Measurements from ENCODE around the gene HNRNPDL. TPM values are rescaled to one million over a fixed set of nuclear protein-coding genes. Genes with fewer than 3 reads are reported as not detected.

Gene HNRNPDL
- total RNA-seq, 1 experiment from 2014 or later: 346 TPM

DNA sequence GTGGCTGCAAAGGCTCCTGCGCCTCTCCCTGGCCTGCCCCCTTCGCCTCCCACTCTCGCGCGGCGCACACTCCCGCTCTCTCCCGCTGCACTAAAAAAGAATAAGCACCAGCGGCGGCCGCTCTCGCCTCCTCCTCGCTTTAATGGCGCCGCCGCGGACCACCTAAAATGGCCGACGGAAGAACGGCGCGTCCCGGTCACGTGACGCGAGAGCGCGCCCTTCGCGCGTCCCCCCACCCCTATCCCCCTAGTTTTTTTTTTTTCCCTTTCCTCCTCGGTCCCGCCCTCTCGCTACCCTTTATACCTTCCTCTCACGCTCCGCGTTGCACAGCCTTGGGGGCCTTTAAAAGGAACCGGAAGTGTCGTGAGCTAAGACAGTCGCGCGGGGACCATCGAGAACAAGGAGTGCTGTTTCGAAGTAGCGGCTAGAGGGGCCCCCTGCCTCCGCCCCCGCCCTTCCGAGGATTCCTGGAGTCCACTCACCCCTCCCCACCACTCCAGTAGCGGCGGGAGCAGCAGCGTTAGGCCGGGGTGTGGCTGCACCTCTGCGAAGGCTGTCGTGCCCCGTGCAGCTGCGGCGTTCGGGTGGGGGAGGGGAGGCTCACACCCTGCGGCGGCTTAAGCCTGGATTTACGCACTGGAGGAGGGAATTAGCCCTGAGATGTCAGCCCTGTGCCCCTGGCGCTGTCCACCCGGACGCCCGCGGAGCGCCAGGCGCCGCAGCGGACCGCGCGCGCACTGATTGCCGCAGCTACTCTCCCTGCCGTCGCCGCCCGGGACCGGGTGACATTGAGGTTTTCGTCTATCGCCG, 56.2 kb downstream of the HNRNPDL start, which contains the start of gene HNRNPD (continued):
- no peak for TF ChIP-seq NR1H2 (CRISPR knock-in tag; IDR thresholded peaks at IDR 0.05)
- 0 out of 2 replicates have a peak, but pooled peaks have one; percentile 12 for TF ChIP-seq NFE2L1 (CRISPR knock-in tag; IDR thresholded peaks at IDR 0.05)
- TF ChIP-seq, protein P1, sequence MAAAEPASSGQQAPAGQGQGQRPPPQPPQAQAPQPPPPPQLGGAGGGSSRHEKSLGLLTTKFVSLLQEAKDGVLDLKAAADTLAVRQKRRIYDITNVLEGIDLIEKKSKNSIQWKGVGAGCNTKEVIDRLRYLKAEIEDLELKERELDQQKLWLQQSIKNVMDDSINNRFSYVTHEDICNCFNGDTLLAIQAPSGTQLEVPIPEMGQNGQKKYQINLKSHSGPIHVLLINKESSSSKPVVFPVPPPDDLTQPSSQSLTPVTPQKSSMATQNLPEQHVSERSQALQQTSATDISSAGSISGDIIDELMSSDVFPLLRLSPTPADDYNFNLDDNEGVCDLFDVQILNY (CRISPR knock-in tag; IDR thresholded peaks at IDR 0.05): peak; percentile 95
- TF ChIP-seq NFATC4 (CRISPR knock-in tag; IDR thresholded peaks at IDR 0.05): no peak
- TF ChIP-seq, protein P2, sequence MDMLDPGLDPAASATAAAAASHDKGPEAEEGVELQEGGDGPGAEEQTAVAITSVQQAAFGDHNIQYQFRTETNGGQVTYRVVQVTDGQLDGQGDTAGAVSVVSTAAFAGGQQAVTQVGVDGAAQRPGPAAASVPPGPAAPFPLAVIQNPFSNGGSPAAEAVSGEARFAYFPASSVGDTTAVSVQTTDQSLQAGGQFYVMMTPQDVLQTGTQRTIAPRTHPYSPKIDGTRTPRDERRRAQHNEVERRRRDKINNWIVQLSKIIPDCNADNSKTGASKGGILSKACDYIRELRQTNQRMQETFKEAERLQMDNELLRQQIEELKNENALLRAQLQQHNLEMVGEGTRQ (CRISPR knock-in tag; IDR thresholded peaks at IDR 0.05): peak; percentile 97
- TF ChIP-seq EMX1 (CRISPR knock-in tag; IDR thresholded peaks at IDR 0.05): no peak
- no peak for TF ChIP-seq OVOL2 (CRISPR knock-in tag; IDR thresholded peaks at IDR 0.05; ENCODE audit: borderline replicate concordance)
- no peak for TF ChIP-seq ZNF416 (CRISPR knock-in tag; IDR thresholded peaks at IDR 0.05)
- TF ChIP-seq STAT6 (CRISPR knock-in tag; conservative IDR thresholded peaks at IDR 0.05; ENCODE audit: low read depth): no peak
- TF ChIP-seq CDX4 (CRISPR knock-in tag; IDR thresholded peaks at IDR 0.05; ENCODE audit: borderline replicate concordance): no peak
- TF ChIP-seq ZNF219 (CRISPR knock-in tag; IDR thresholded peaks at IDR 0.05; ENCODE audit: borderline replicate concordance): no peak
- TF ChIP-seq PRRX2 (CRISPR knock-in tag; IDR thresholded peaks at IDR 0.05): no peak; the same call in 1 of the 2 replicates
- TF ChIP-seq CTCF (IDR thresholded peaks at IDR 0.05): no peak
- TF ChIP-seq ZNF121 (CRISPR knock-in tag; IDR thresholded peaks at IDR 0.05): peak; percentile 83
- TF ChIP-seq TEAD4 (CRISPR knock-in tag; IDR thresholded peaks at IDR 0.05): no peak

DNA sequence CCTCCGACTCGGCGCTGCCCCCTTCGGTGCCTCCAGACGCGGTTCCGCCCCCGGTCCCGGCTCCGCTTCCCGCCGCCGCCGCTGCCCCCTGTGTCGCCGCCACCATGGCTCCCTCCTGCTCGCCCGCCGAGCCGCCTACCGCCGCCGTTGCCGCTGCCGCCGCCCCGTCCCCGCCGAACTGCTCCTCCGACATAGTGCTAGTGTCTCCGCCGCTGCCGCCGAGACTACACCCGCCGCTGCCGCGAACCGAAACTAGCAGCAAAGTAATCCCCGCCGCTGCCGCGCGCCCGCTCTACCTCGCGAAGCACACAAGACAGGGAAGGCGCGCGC, 56.8 kb downstream of the HNRNPDL start:
- ChIA-PET POLR2A (interaction anchor here (0.6 to 3.5 kb wide), 10 partner anchors 8 to 425 kb away, joined by 3 to 68 read pairs (median 4); partner anchors contain the start of genes HNRNPDL and SCD5), CTCF (interaction anchor here (1.0 to 1.4 kb wide), 2 partner anchors 56 to 88 kb away, joined by 9 to 13 read pairs; no protein-coding TSS in a partner anchor)
- Mint-ChIP-seq H3K27ac (peak overlapping the region; percentile 100), H3K36me3 (peaks cover 48% of the 10 kb centered on the region), H3K4me1 (peaks cover 39% of the 10 kb centered on the region), H3K9me3 (0 out of 2 replicates have a peak, but pooled peaks cover 2% of the 10 kb centered on the region), H3K27me3 (ENCODE audit: low read depth) (no peaks in the 10 kb centered on the region), H3K4me3 (peak overlapping the region; percentile 98)
- DNase-seq (ENCODE audit: low spot score) (peak; percentile 45), ATAC-seq (no peak)
- TF ChIP-seq NFATC4 (CRISPR knock-in tag; IDR thresholded peaks at IDR 0.05) (peak; percentile 67; the same call in 1 of the 2 replicates), ZNF219 (CRISPR knock-in tag; IDR thresholded peaks at IDR 0.05; ENCODE audit: borderline replicate concordance) (no peak; the same call in 1 of the 2 replicates), ZBTB21 (CRISPR knock-in tag; IDR thresholded peaks at IDR 0.05; ENCODE audit: borderline replicate concordance) (no peak), FOXK1 (CRISPR knock-in tag; IDR thresholded peaks at IDR 0.05) (0 out of 2 replicates have a peak, but pooled peaks have one; percentile 5), TEAD4 (CRISPR knock-in tag; IDR thresholded peaks at IDR 0.05) (peak; percentile 55; the same call in 1 of the 2 replicates), GABPB1 (CRISPR knock-in tag; IDR thresholded peaks at IDR 0.05) (no peak), AR (CRISPR knock-in tag; IDR thresholded peaks at IDR 0.05) (0 out of 2 replicates have a peak, but pooled peaks have one; percentile 79), ESRRA (CRISPR knock-in tag; IDR thresholded peaks at IDR 0.05; ENCODE audit: borderline replicate concordance) (no peak), HMGA2 (CRISPR knock-in tag; IDR thresholded peaks at IDR 0.05) (no peak), PRRX2 (CRISPR knock-in tag; IDR thresholded peaks at IDR 0.05) (peak; percentile 47; the same call in 1 of the 2 replicates), JUN (CRISPR knock-in tag; IDR thresholded peaks at IDR 0.05) (peak; percentile 74; the same call in 1 of the 2 replicates)

All from WTC11 (cell line).